SK-N-MC (cell line): ENCODE measurements around the gene FABP6.

Source experiments
- EZH2 ChIP-seq: fragments of 200-600 bp; sonication (generic); IDR thresholded peaks from one replicate; pipeline ENCODE4 v1.6.1; 2017; ENCODE audit warnings: antibody characterized with exemption
- FOXP2 ChIP-seq: optimal IDR thresholded peaks from 2 replicates; pipeline ENCODE3; 2011; ENCODE audit warnings: mild to moderate bottlenecking, moderate library complexity; ENCODE audit not compliant: insufficient read depth; ENCODE audit errors: extremely low read length, control extremely low read depth
- POLR2AphosphoS5 ChIP-seq: IDR thresholded peaks from 2 replicates; pipeline ENCODE4 v1.6.1; 2012; ENCODE audit warnings: mild to moderate bottlenecking, low read depth, low read length, borderline replicate concordance

DNA sequence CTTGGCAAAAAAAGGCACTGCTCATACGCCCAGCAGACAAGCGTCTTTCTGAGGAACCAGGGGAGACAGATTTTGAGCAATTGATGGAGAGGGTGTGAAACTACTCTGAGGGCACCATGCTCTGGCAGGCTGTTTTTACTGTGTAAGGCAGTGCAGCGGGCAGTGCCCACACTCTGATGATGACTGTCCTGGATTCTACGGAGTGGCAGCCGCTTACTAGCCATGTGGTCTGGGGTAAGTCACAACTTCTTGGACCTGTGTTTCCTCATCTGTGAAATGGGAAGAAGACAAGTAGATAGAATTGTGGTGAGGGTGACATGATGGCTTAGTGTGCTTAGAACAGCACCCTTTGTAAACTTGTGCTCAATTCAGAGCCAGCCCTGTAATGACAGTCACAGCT, 38.8 kb downstream of the FABP6 start:
- no peak for TF ChIP-seq POLR2AphosphoS5
- no peak for TF ChIP-seq EZH2
- no peak for TF ChIP-seq FOXP2
